GM12801 (cell line): Measurements from ENCODE around the gene LRRC15.

Source experiments
- TF ChIP-seq, protein P1 (sequence below): IDR thresholded peaks from one replicate; pipeline ENCODE4 v1.5.1; 2011; ENCODE audit warnings: control low read depth; ENCODE audit not compliant: insufficient read length; ENCODE audit errors: extremely low read depth

The LRRC15 gene

GRCh38 chr3:194384156-194384555, 14.6 kb upstream of the LRRC15 start:
- TF ChIP-seq, protein P1, sequence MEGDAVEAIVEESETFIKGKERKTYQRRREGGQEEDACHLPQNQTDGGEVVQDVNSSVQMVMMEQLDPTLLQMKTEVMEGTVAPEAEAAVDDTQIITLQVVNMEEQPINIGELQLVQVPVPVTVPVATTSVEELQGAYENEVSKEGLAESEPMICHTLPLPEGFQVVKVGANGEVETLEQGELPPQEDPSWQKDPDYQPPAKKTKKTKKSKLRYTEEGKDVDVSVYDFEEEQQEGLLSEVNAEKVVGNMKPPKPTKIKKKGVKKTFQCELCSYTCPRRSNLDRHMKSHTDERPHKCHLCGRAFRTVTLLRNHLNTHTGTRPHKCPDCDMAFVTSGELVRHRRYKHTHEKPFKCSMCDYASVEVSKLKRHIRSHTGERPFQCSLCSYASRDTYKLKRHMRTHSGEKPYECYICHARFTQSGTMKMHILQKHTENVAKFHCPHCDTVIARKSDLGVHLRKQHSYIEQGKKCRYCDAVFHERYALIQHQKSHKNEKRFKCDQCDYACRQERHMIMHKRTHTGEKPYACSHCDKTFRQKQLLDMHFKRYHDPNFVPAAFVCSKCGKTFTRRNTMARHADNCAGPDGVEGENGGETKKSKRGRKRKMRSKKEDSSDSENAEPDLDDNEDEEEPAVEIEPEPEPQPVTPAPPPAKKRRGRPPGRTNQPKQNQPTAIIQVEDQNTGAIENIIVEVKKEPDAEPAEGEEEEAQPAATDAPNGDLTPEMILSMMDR, result no peak

GRCh38 chr3:194383276-194383940, 13.9 kb upstream of the LRRC15 start:
- TF ChIP-seq, protein P1, result no peak

DNA sequence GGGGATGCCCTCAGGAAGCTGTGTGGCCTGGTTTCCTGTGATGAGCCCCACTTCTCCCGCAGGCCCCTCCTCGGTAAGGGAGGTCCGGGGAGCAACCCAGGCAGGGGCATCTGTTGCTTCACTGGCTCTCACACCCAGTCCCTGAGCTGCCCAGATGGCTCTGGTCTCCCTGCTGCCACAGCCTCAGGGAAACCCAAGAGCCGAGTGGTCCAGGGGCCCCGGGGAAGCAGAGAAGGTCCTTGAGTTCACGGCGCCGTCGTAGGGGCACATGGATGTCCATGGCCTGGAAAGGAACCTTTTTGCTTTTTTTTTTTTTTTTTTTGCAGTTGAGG, 13.3 kb upstream of the LRRC15 start:
- TF ChIP-seq, protein P1, result no peak

GRCh38 chr3:194382196-194382891, 12.8 kb upstream of the LRRC15 start:
- TF ChIP-seq, protein P1, result no peak

DNA sequence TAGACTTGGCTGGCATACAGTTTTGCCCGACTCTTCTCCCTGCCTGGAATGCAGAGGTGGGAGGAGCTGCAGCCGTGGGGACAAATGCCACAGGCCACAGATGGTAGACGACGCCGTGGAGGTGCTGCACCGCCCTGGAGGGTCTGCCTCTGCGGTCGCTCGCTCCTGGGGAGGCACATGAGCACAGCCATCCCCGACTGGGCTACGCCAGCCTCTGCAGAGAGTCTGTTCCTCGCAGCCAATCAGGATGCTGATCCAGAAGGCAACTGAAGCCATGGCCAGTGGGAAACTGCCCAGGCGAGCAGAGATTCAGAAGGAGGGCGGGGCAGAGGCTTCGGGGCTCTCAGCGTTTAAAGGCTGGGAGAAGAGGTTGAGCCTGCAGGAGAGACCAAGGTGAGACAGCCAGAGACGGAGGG, 11.9 kb upstream of the LRRC15 start:
- TF ChIP-seq, protein P1, result no peak

- TF ChIP-seq, protein P1, result no peak
Measured at GRCh38 chr3:194380326-194380725, 10.8 kb upstream of the LRRC15 start.

DNA sequence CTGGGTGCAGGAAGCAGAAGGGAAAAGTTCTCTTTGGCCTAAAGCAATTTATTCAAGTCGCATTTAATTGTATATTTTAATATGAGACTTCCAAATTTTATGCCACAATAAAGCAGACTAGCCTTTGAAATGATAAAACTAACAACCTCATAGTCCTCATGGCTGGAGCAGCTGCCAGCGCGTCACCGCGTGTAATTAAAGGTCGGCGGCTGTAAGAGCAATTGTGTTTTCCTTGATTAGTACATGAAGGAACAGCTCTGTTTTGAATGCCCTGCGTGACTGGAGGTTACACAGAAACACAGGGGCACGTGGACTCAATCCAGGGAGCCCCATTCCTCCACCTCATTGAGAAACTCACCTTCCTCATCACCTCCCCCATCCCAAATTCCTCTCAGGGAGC, 10.1 kb upstream of the LRRC15 start:
- TF ChIP-seq, protein P1, result no peak
